NCI-H2196 treated with DMSO at 0.1 percent for 48 hours (cell line): Measurements from ENCODE around the gene TARBP2.
"Not testable (repeated sequence)": the region's sequence is repeated elsewhere in the genome, so short reads cannot be mapped to it uniquely, and the experiment has no call there.

Experiments used
- DNase-seq: peaks from one replicate; lab custom pipeline; 2025; ENCODE audit not compliant: unreplicated experiment; lab: John Stamatoyannopoulos, UW

Gene TARBP2

GRCh38 chr12:53510181-53510812 lies 9.2 kb downstream of the TARBP2 start:
- no peak for DNase-seq

- DNase-seq, result no peak
Observed at GRCh38 chr12:53513712-53514410, 12.8 kb downstream of the TARBP2 start.

- no peak for DNase-seq
Observed at GRCh38 chr12:53514628-53515290, 13.7 kb downstream of the TARBP2 start.

GRCh38 chr12:53515291-53515680 lies 14.2 kb downstream of the TARBP2 start:
- no peak for DNase-seq

GRCh38 chr12:53516758-53517455 lies 15.8 kb downstream of the TARBP2 start:
- no peak for DNase-seq

GRCh38 chr12:53518381-53518780 lies 17.3 kb downstream of the TARBP2 start:
- no peak for DNase-seq

- DNase-seq, result no peak
Observed at GRCh38 chr12:53523131-53523530, 22.0 kb downstream of the TARBP2 start.

GRCh38 chr12:53524476-53524875 lies 23.4 kb downstream of the TARBP2 start:
- no peak for DNase-seq

GRCh38 chr12:53530061-53530460 lies 29.0 kb downstream of the TARBP2 start:
- DNase-seq, result no peak

- DNase-seq, result no peak
Observed at GRCh38 chr12:53530920-53531319, 29.8 kb downstream of the TARBP2 start.

- DNase-seq, result no peak
Observed at GRCh38 chr12:53532021-53532420, 30.9 kb downstream of the TARBP2 start.

- DNase-seq, result no peak
Observed at GRCh38 chr12:53532524-53533445, 31.7 kb downstream of the TARBP2 start.

- no peak for DNase-seq
Observed at GRCh38 chr12:53533471-53533870, 32.4 kb downstream of the TARBP2 start.

- DNase-seq, result no peak
Observed at GRCh38 chr12:53536962-53537361, 35.9 kb downstream of the TARBP2 start.

GRCh38 chr12:53538209-53538689 lies 37.2 kb downstream of the TARBP2 start:
- peak; percentile 80 for DNase-seq

- no peak for DNase-seq
Observed at GRCh38 chr12:53539526-53539925, 38.4 kb downstream of the TARBP2 start.

GRCh38 chr12:53543539-53543938 lies 42.5 kb downstream of the TARBP2 start:
- DNase-seq, result peak; percentile 30

- DNase-seq, result not testable (repeated sequence)
Observed at GRCh38 chr12:53548354-53548753, 47.3 kb downstream of the TARBP2 start.

- not testable (repeated sequence) for DNase-seq
Observed at GRCh38 chr12:53550131-53550530, 49.0 kb downstream of the TARBP2 start.

GRCh38 chr12:53550595-53550994 lies 49.5 kb downstream of the TARBP2 start:
- no peak for DNase-seq
